IPS DF 6.9 (cell line): Measurements from ENCODE around the gene FBLN5.

Experiments
- DNase-seq: peaks from one replicate; pipeline ENCODE4 v3.0.0-alpha.2; 2013; ENCODE audit warnings: low read depth, low spot score
- H3K27ac ChIP-seq: one replicate; pipeline ENCODE4 v1.5.1; 2013; ENCODE audit warnings: low read length, control low read depth
- H3K27me3 ChIP-seq: 2 replicates; pipeline ENCODE4 v1.6.1; 2013; ENCODE audit warnings: mild to moderate bottlenecking, low read length; ENCODE audit not compliant: control insufficient read depth, insufficient read depth
- H3K36me3 ChIP-seq: 2 replicates; pipeline ENCODE4 v1.6.1; 2013; ENCODE audit warnings: low read length; ENCODE audit not compliant: control insufficient read depth, insufficient read depth
- H3K4me1 ChIP-seq: 2 replicates; pipeline ENCODE4 v1.6.1; 2013; ENCODE audit warnings: low read length; ENCODE audit not compliant: control insufficient read depth, insufficient read depth
- H3K4me3 ChIP-seq: 2 replicates; pipeline ENCODE4 v1.5.1; 2013; ENCODE audit warnings: mild to moderate bottlenecking, low read length
- H3K9me3 ChIP-seq: 2 replicates; pipeline ENCODE4 v1.6.1; 2013; ENCODE audit warnings: low read length, inconsistent platforms; ENCODE audit not compliant: control insufficient read depth, insufficient read depth
- WGBS: extraction: QIAGEN DNeasy Blood & Tissue Kit; methylation state at CpG from one replicate; pipeline ENCODE4 v1.1.7; 2013; ENCODE audit warnings: mixed read lengths, missing lambda C conversion rate; ENCODE audit not compliant: insufficient read length, insufficient coverage; 5-methylcytosine and 5-hydroxymethylcytosine counted together

FBLN5 gene

DNA sequence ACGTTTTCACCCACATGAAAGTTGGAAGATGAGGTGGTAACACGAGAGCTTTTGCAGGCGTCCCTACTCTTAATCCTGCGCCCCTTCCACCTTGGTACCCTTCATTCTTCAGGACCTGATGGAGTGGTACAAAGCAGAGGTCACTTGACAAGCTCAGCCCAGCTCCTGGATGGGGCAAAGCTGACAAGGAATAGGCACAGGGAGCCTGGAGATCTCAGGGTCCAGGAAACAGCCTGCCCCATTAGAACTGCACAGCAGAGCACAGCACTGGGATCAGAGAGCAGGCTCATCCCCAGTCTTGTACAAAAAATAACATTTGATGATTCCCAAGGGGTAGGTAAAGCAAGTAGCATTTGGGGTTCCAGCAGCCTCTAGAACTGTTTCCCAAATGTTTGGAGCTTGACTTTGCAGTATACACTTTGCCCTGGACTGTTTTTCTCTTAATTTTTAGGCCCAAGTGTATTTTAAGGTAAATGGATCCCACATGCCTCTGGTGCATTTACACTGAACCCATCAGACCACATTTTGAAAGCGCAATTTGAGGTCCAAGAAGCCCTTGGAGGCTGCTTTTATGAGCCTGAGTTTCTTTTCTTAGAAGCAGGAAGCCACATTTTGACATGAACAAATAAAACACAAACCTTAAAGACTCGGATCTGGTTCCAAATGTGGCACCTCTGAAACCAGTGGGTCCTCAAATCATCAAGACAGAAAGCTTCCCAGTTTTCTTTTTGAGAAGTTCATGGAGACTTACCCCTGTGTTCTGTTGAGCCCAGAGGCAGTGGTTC, 80.8 kb downstream of the FBLN5 start:
- H3K9me3 ChIP-seq, result no peaks in the 10 kb centered on the region
- no CpG with 5 or more reads among the region's 6 CpGs for WGBS
- no peak for DNase-seq
- no peak overlapping the region for H3K4me3 ChIP-seq
- H3K36me3 ChIP-seq, result no peaks in the 10 kb centered on the region
- H3K27me3 ChIP-seq, result no peaks in the 10 kb centered on the region
- H3K27ac ChIP-seq, result no peak overlapping the region
- H3K4me1 ChIP-seq, result peaks cover 2% of the 10 kb centered on the region; the same call in 1 of the 2 replicates

DNA sequence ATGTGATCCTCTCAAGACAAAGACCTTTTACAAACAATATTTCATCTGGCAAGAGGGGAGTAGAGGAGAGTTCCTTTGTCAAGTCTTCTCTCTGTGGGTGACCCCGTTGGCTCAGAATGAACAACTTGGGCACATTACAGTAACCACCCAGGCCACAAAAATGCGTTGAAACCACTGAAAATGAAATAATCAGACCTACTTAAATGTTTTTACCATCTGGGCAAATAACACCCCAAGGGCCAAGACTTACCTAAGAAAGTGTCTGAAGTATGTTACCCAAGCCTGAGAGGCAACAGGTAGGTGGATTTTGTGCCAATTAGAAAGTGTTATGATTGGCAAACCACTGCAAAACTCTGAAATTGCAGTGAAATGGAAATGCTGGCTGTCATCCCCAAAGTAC, 81.4 kb downstream of the FBLN5 start:
- WGBS, result no CpG with 5 or more reads among the region's 2 CpGs
- no peak for DNase-seq
- Histone ChIP-seq H3K9me3 (no peaks in the 10 kb centered on the region), H3K4me1 (peaks cover 2% of the 10 kb centered on the region; the same call in 1 of the 2 replicates), H3K27me3 (no peaks in the 10 kb centered on the region), H3K4me3 (no peak overlapping the region), H3K27ac (no peak overlapping the region), H3K36me3 (no peaks in the 10 kb centered on the region)

DNA sequence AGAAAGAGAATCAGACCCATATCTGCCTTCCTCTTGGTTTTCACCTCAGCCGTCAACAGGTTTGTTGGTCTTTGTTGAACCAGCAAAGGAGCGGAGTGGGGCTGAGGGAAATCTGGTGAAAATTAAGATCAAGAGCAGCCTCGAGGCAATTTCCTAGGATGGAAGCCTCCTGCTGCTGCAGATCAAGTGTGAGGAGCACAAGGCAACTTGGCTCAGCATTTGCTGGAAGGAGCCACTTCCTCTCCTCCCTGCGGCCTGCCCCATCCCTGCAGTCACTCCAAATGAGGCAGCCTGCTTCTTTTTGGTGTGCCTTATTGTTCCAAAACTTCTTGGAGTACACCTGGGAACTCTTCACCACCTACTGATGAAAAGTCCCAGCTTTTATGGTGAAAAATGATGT, 85.1 kb downstream of the FBLN5 start:
- no CpG with 5 or more reads among the region's 4 CpGs for WGBS

GRCh38 chr14:91861091-91861490, 86.4 kb downstream of the FBLN5 start:
- Histone ChIP-seq H3K36me3 (no peaks in the 10 kb centered on the region), H3K27ac (no peak overlapping the region), H3K9me3 (no peaks in the 10 kb centered on the region), H3K4me3 (no peak overlapping the region), H3K4me1 (peaks cover 2% of the 10 kb centered on the region; the same call in 1 of the 2 replicates), H3K27me3 (no peaks in the 10 kb centered on the region)
- WGBS, result no CpG with 5 or more reads among the region's 2 CpGs
- DNase-seq, result no peak

More for the DNA sequence above, 85.1 kb downstream of the FBLN5 start:
- H3K27ac ChIP-seq, result no peak overlapping the region
- no peak overlapping the region for H3K4me3 ChIP-seq
- H3K4me1 ChIP-seq, result peaks cover 2% of the 10 kb centered on the region; the same call in 1 of the 2 replicates
- no peaks in the 10 kb centered on the region for H3K27me3 ChIP-seq
- no peaks in the 10 kb centered on the region for H3K36me3 ChIP-seq
- H3K9me3 ChIP-seq, result no peaks in the 10 kb centered on the region
- no peak for DNase-seq

- Histone ChIP-seq H3K27ac (no peak overlapping the region), H3K36me3 (no peaks in the 10 kb centered on the region), H3K9me3 (no peaks in the 10 kb centered on the region), H3K4me3 (no peak overlapping the region), H3K4me1 (peaks cover 2% of the 10 kb centered on the region; the same call in 1 of the 2 replicates), H3K27me3 (no peaks in the 10 kb centered on the region)
- no peak for DNase-seq
Measured at GRCh38 chr14:91860238-91860637, 87.3 kb downstream of the FBLN5 start.

DNA sequence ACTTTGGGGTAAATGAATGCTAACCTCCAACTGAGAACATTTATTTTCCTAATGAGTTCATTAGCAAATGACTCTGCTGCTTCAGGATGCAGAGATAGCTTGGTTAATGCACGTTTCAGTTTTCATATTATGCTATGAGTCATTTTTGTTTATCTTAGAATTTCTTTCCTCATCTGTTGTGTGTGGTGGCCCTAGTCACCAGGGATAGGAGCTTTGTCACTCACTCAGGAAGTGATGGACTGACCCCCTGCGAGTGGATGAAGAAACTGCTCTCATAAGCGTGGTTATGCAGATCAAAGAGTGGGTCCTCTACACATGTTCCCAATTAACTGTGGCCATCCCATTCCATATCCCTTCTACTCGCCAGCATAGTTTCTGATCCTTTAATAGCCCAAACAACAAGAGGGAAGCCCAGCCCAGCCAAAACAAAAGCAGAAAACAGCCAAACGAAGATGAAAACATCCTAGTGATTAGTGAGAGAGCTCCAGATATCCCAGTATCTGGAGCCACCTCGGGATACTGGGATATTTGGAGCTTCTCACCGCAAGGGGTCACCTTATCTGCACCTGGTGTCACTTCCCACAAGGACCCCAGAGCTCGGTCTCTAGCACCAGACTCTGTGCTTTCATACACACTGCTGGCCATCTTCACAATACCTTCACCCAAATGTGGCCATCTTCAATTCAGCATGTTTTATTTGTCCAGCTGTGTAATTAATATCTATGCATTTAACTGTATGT, 88.8 kb downstream of the FBLN5 start:
- DNase-seq, result no peak
- no CpG with 5 or more reads among the region's 8 CpGs for WGBS
- H3K27me3 ChIP-seq, result no peaks in the 10 kb centered on the region
- H3K27ac ChIP-seq, result no peak overlapping the region
- H3K9me3 ChIP-seq, result no peaks in the 10 kb centered on the region
- no peak overlapping the region for H3K4me3 ChIP-seq
- no peaks in the 10 kb centered on the region for H3K36me3 ChIP-seq
- H3K4me1 ChIP-seq, result peaks cover 2% of the 10 kb centered on the region; the same call in 1 of the 2 replicates

- no peak overlapping the region for H3K4me3 ChIP-seq
- no peaks in the 10 kb centered on the region for H3K36me3 ChIP-seq
- H3K27ac ChIP-seq, result no peak overlapping the region
- no peaks in the 10 kb centered on the region for H3K9me3 ChIP-seq
- peaks cover 2% of the 10 kb centered on the region; the same call in 1 of the 2 replicates for H3K4me1 ChIP-seq
- no peak for DNase-seq
- no peaks in the 10 kb centered on the region for H3K27me3 ChIP-seq
- WGBS, result no CpG with 5 or more reads among the region's 2 CpGs
Measured at GRCh38 chr14:91857614-91858013, 89.9 kb downstream of the FBLN5 start.

DNA sequence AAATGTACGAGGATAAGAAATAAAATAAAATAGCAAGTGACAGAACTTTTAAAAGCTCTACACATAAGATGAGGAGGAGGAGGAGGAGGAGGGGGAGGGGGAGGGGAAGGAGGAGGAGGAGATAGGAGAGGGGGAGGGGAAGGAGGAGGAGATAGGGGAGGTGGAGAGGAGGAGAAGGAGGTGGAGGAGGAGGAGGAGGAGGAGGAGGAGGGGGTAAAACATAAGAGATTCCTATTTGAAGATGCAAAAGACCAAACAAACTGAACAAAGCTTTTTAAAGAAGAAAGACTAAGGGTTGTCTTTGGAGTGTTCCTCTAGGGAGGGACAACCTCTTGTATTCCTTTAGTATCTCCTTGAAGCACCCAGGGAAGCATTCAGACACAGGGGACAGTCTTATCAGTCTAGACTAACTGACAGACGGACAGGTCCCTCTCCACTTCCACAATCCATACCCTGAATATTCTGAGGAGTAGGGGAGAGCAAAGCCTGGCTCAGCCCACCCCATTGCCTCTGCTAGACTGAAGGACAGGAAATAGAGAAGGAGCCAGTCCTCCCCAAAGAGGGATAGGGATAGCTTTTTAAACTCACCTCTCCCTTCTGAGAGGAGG, 93.1 kb downstream of the FBLN5 start:
- Histone ChIP-seq H3K9me3 (no peaks in the 10 kb centered on the region), H3K27ac (no peak overlapping the region), H3K36me3 (no peaks in the 10 kb centered on the region), H3K27me3 (no peaks in the 10 kb centered on the region), H3K4me3 (no peak overlapping the region), H3K4me1 (peaks cover 2% of the 10 kb centered on the region; the same call in 1 of the 2 replicates)
- no peak for DNase-seq
- no CpG with 5 or more reads among the region's 2 CpGs for WGBS

- DNase-seq, result no peak
- H3K36me3 ChIP-seq, result no peaks in the 10 kb centered on the region
- no CpG with 5 or more reads among the region's 1 CpG for WGBS
- H3K4me1 ChIP-seq, result no peaks in the 10 kb centered on the region
- no peaks in the 10 kb centered on the region for H3K9me3 ChIP-seq
- H3K4me3 ChIP-seq, result no peak overlapping the region
- H3K27ac ChIP-seq, result no peak overlapping the region
- H3K27me3 ChIP-seq, result 0 out of 2 replicates have a peak, but pooled peaks cover 2% of the 10 kb centered on the region
Measured at GRCh38 chr14:91851563-91851962, 95.9 kb downstream of the FBLN5 start.

- no CpG with 5 or more reads among the region's 4 CpGs for WGBS
- no peaks in the 10 kb centered on the region for H3K9me3 ChIP-seq
- no peaks in the 10 kb centered on the region for H3K36me3 ChIP-seq
- H3K4me1 ChIP-seq, result no peaks in the 10 kb centered on the region
- no peak for DNase-seq
- H3K27ac ChIP-seq, result no peak overlapping the region
- no peak overlapping the region for H3K4me3 ChIP-seq
- H3K27me3 ChIP-seq, result 0 out of 2 replicates have a peak, but pooled peaks cover 2% of the 10 kb centered on the region
Measured at GRCh38 chr14:91848504-91849001, 98.9 kb downstream of the FBLN5 start.
